ENCODE data around the gene ENTHD1.

DNA sequence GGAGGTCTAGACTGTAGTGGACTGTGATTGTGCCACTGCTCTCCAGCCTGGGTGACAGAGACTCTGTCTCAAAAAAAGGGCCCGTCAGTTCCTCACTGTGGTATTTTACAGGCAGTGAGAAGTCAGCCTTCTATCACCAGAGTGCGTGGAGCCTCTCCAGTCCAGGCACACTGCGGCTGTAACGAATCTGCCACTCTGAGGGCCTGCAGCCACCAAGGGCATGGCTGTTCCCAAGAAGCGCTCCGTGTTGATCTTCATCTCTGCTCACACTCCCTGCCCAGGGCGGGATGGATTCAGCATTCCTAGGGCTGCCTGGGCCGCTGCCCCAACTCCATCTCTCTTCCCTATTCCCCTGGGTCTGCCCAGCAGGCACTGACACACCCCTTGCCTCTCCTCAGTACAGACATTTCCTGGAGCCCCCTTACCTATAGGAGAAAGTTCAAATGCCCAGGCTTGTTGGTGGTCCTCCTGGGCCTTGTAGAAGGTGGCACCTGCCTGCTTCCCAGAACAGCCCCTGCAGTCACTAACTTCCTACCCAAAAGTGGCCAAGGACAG, 174.6 kb downstream of the ENTHD1 start:
- TF ChIP-seq, protein P1, sequence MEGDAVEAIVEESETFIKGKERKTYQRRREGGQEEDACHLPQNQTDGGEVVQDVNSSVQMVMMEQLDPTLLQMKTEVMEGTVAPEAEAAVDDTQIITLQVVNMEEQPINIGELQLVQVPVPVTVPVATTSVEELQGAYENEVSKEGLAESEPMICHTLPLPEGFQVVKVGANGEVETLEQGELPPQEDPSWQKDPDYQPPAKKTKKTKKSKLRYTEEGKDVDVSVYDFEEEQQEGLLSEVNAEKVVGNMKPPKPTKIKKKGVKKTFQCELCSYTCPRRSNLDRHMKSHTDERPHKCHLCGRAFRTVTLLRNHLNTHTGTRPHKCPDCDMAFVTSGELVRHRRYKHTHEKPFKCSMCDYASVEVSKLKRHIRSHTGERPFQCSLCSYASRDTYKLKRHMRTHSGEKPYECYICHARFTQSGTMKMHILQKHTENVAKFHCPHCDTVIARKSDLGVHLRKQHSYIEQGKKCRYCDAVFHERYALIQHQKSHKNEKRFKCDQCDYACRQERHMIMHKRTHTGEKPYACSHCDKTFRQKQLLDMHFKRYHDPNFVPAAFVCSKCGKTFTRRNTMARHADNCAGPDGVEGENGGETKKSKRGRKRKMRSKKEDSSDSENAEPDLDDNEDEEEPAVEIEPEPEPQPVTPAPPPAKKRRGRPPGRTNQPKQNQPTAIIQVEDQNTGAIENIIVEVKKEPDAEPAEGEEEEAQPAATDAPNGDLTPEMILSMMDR (IDR thresholded peaks at IDR 0.05; ENCODE audit: low read depth, low read length) = no peak
- TF ChIP-seq POLR2A (IDR thresholded peaks at IDR 0.05; ENCODE audit: extremely low read depth, insufficient read length) (no peak), MYC (IDR thresholded peaks at IDR 0.05; ENCODE audit: low read depth, low read length) (no peak)
- TF ChIP-seq, protein P2, sequence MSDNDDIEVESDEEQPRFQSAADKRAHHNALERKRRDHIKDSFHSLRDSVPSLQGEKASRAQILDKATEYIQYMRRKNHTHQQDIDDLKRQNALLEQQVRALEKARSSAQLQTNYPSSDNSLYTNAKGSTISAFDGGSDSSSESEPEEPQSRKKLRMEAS (IDR thresholded peaks at IDR 0.05; ENCODE audit: low read depth, low read length) = no peak

All from NB4 (cell line).